IMR-90 (cell line): Measurements from ENCODE around the gene GPR171. TPM values are rescaled to one million over a fixed set of nuclear protein-coding genes. Genes with fewer than 3 reads are reported as not detected.

ENCODE experiments used
- ATAC-seq: fragments of 200-7000 bp; cut with Tn5 transposase; 2 replicates; pipeline ENCODE4 v1.9.1; 2020; ENCODE audit warnings: low read depth, mild to moderate bottlenecking, moderate library complexity
- BruUV-seq: library from RNA; stranded (reverse); fragments of 400-500 nt; replicated peaks from 2 replicates; lab custom pipeline; 2021; lab: Mats Ljungman, UMichigan
- CTCF ChIA-PET: fragments of 300-600 bp; formaldehyde crosslinking; extraction: SDS; loops from one replicate; lab custom pipeline; 2021; ENCODE audit warnings: antibody characterized with exemption; lab: Yijun Ruan, JAX
- POLR2A ChIA-PET: fragments of 300-600 bp; sonication (Branson Sonifier 250); formaldehyde crosslinking; loops from one replicate; lab custom pipeline; 2022; ENCODE audit warnings: antibody characterized with exemption; ENCODE audit not compliant: unreplicated experiment; lab: Charles Lee
- DNase-seq: peaks from one replicate; pipeline ENCODE4 v3.0.0; 2013
- H2AFZ ChIP-seq: replicated peaks from 2 replicates; pipeline ENCODE3; 2013; ENCODE audit warnings: low read length, mild to moderate bottlenecking; ENCODE audit not compliant: poor library complexity
- H2AK5ac ChIP-seq: 2 replicates; pipeline ENCODE4 v1.6.1; 2013; ENCODE audit warnings: low read depth, low read length, inconsistent platforms
- H2AK9ac ChIP-seq: replicated peaks from 2 replicates; pipeline ENCODE3; 2013; ENCODE audit warnings: mild to moderate bottlenecking, low read depth, low read length, moderate library complexity; ENCODE audit not compliant: poor library complexity
- H2BK120ac ChIP-seq: 2 replicates; pipeline ENCODE4 v1.6.1; 2013; ENCODE audit warnings: low read depth, low read length, inconsistent platforms
- H2BK15ac ChIP-seq: 3 replicates; pipeline ENCODE4 v1.6.1; 2013; ENCODE audit warnings: low read depth, low read length, inconsistent platforms
- H2BK20ac ChIP-seq: 2 replicates; pipeline ENCODE4 v1.6.1; 2013; ENCODE audit warnings: low read depth, mild to moderate bottlenecking, inconsistent platforms, low read length, moderate library complexity
- H2BK5ac ChIP-seq: 2 replicates; pipeline ENCODE4 v1.6.1; 2013; ENCODE audit warnings: mild to moderate bottlenecking, low read depth, low read length, inconsistent platforms; ENCODE audit not compliant: poor library complexity, severe bottlenecking
- H3K14ac ChIP-seq: replicated peaks from 2 replicates; pipeline ENCODE4 v1.6.1; 2013; ENCODE audit warnings: low read depth, low read length, inconsistent platforms
- H3K18ac ChIP-seq: 2 replicates; pipeline ENCODE4 v1.6.1; 2013; ENCODE audit warnings: low read depth, low read length, control low read depth
- H3K23ac ChIP-seq: 2 replicates; pipeline ENCODE4 v1.6.1; 2013; ENCODE audit warnings: low read depth, low read length, inconsistent platforms
- H3K27ac ChIP-seq: 2 replicates; pipeline ENCODE4 v1.5.1; 2013; ENCODE audit warnings: mild to moderate bottlenecking, control low read depth, low read length; ENCODE audit not compliant: insufficient read depth
- H3K27me3 ChIP-seq: 2 replicates; pipeline ENCODE4 v1.6.1; 2013; ENCODE audit warnings: low read length; ENCODE audit not compliant: control insufficient read depth, insufficient read depth
- H3K36me3 ChIP-seq: 2 replicates; pipeline ENCODE4 v1.6.1; 2013; ENCODE audit warnings: low read length, mixed read lengths; ENCODE audit not compliant: control insufficient read depth, insufficient read depth
- H3K4ac ChIP-seq: 2 replicates; pipeline ENCODE4 v1.6.1; 2013; ENCODE audit warnings: low read depth, low read length, inconsistent platforms
- H3K4me1 ChIP-seq: 2 replicates; pipeline ENCODE4 v1.6.1; 2013; ENCODE audit warnings: low read length, mixed read lengths; ENCODE audit not compliant: control insufficient read depth, insufficient read depth
- H3K4me2 ChIP-seq: 2 replicates; pipeline ENCODE4 v1.6.1; 2013; ENCODE audit warnings: low read depth, mild to moderate bottlenecking, control low read depth, low read length, moderate library complexity
- H3K4me3 ChIP-seq: 2 replicates; pipeline ENCODE4 v1.5.1; 2013; ENCODE audit warnings: low read depth, mild to moderate bottlenecking, control low read depth, low read length, moderate library complexity; ENCODE audit not compliant: insufficient read depth
- H3K56ac ChIP-seq: 2 replicates; pipeline ENCODE4 v1.6.1; 2013; ENCODE audit warnings: low read length, inconsistent platforms; ENCODE audit not compliant: insufficient read depth; ENCODE audit errors: extremely low read depth
- H3K79me1 ChIP-seq, 2 experiments: 2 replicates each; pipeline ENCODE4 v1.6.1; 2013; ENCODE audit warnings: low read length in 2 of 2, inconsistent platforms in 1 of 2, low read depth in 1 of 2
- H3K9ac ChIP-seq: 2 replicates; pipeline ENCODE4 v1.6.1; 2013; ENCODE audit warnings: low read depth, low read length, control low read depth
- H3K9me1 ChIP-seq: 2 replicates; pipeline ENCODE4 v1.6.1; 2013; ENCODE audit warnings: low read length, inconsistent platforms; ENCODE audit not compliant: insufficient read depth
- H3K9me3 ChIP-seq: 2 replicates; pipeline ENCODE4 v1.6.1; 2013; ENCODE audit warnings: low read length; ENCODE audit not compliant: control insufficient read depth, insufficient read depth
- H4K20me1 ChIP-seq: 2 replicates; pipeline ENCODE4 v1.6.1; 2013; ENCODE audit warnings: low read length, inconsistent platforms; ENCODE audit not compliant: insufficient read depth
- H4K5ac ChIP-seq: 2 replicates; pipeline ENCODE4 v1.6.1; 2013; ENCODE audit warnings: mild to moderate bottlenecking, low read depth, low read length, control low read depth
- H4K8ac ChIP-seq, 2 experiments: 2 replicates each; pipeline ENCODE4 v1.6.1; 2013; ENCODE audit warnings: low read depth in 2 of 2, low read length in 2 of 2, control low read depth in 1 of 2, inconsistent platforms in 1 of 2
- H4K91ac ChIP-seq: 2 replicates; pipeline ENCODE4 v1.6.1; 2013; ENCODE audit warnings: low read depth, low read length, inconsistent platforms; ENCODE audit not compliant: insufficient read depth
- BHLHE40 ChIP-seq: fragments of 150-350 bp; IDR thresholded peaks from 2 replicates; pipeline ENCODE4 v1.6.1; 2016; ENCODE audit warnings: mild to moderate bottlenecking, low read depth, low read length
- CEBPB ChIP-seq: IDR thresholded peaks from 2 replicates; pipeline ENCODE4 v1.6.1; 2012; ENCODE audit warnings: low read depth, low read length, improper control_type of control experiment
- CHD1 ChIP-seq: IDR thresholded peaks from 2 replicates; pipeline ENCODE4 v1.6.1; 2012; ENCODE audit warnings: low read depth, low read length, improper control_type of control experiment
- CTCF ChIP-seq: conservative IDR thresholded peaks from 2 replicates; pipeline ENCODE4 v1.5.1; 2012; ENCODE audit warnings: mild to moderate bottlenecking, low read depth, low read length, improper control_type of control experiment
- ELK1 ChIP-seq: fragments of 150-350 bp; IDR thresholded peaks from 2 replicates; pipeline ENCODE4 v1.6.1; 2016; ENCODE audit warnings: low read depth, mild to moderate bottlenecking, low read length, moderate library complexity, borderline replicate concordance
- FOS ChIP-seq: fragments of 150-350 bp; IDR thresholded peaks from 2 replicates; pipeline ENCODE4 v1.6.1; 2016; ENCODE audit warnings: low read depth, low read length
- MAFK ChIP-seq: IDR thresholded peaks from 2 replicates; pipeline ENCODE4 v1.6.1; 2012; ENCODE audit warnings: low read depth, low read length, improper control_type of control experiment
- MAZ ChIP-seq: IDR thresholded peaks from 2 replicates; pipeline ENCODE4 v1.6.1; 2012; ENCODE audit warnings: low read depth, mild to moderate bottlenecking, low read length, improper control_type of control experiment, moderate library complexity, borderline replicate concordance
- MXI1 ChIP-seq: IDR thresholded peaks from 2 replicates; pipeline ENCODE4 v1.6.1; 2012; ENCODE audit warnings: low read depth, mild to moderate bottlenecking, low read length, moderate library complexity, borderline replicate concordance
- NFE2L2 ChIP-seq: fragments of 150-350 bp; IDR thresholded peaks from 2 replicates; pipeline ENCODE4 v1.6.1; 2016; ENCODE audit warnings: low read depth, mild to moderate bottlenecking, low read length
- POLR2A ChIP-seq: IDR thresholded peaks from 2 replicates; pipeline ENCODE4 v1.6.1; 2012; ENCODE audit warnings: mild to moderate bottlenecking, low read depth, low read length
- RAD21 ChIP-seq: IDR thresholded peaks from 2 replicates; pipeline ENCODE4 v1.6.1; 2012; ENCODE audit warnings: low read length, improper control_type of control experiment
- RCOR1 ChIP-seq: IDR thresholded peaks from 2 replicates; pipeline ENCODE4 v1.6.1; 2012; ENCODE audit warnings: mild to moderate bottlenecking, low read length, improper control_type of control experiment; ENCODE audit not compliant: insufficient replicate concordance
- RFX5 ChIP-seq: IDR thresholded peaks from 2 replicates; pipeline ENCODE4 v1.8.0; 2012; ENCODE audit warnings: low read depth, mild to moderate bottlenecking, low read length, moderate library complexity
- SMC3 ChIP-seq: fragments of 150-350 bp; IDR thresholded peaks from 2 replicates; pipeline ENCODE4 v1.6.1; 2016; ENCODE audit warnings: low read depth, mild to moderate bottlenecking, antibody characterized with exemption, low read length, moderate library complexity
- USF2 ChIP-seq: fragments of 150-350 bp; IDR thresholded peaks from 2 replicates; pipeline ENCODE4 v1.6.1; 2017; ENCODE audit warnings: mild to moderate bottlenecking, antibody characterized with exemption, low read length, low read depth
- WGBS, 2 experiments: methylation state at CpG; one replicate each; pipeline versions ENCODE4 v1.1.5 to v1.1.7; 2013; ENCODE audit warnings: missing lambda C conversion rate in 2 of 2; ENCODE audit not compliant: insufficient read length in 1 of 2; ENCODE audit errors: extremely low coverage in 2 of 2; 5-methylcytosine and 5-hydroxymethylcytosine counted together
- dilution Hi-C: fragments of 300-500 bp; cut with HindIII; formaldehyde crosslinking; loops from one replicate; pipeline ENCODE4 v1.14.3; 2018; ENCODE audit warnings: low sequenced_read_pairs; ENCODE audit not compliant: unreplicated experiment
- in situ Hi-C: fragments of 300-500 bp; cut with MboI; formaldehyde crosslinking; loops from 3 replicates; pipeline ENCODE4 v1.14.3; 2019; ENCODE audit warnings: low sequenced_read_pairs, inconsistent platforms, mixed read lengths
- intact Hi-C: fragments of 100-400 bp; cut with micrococcal nuclease; formaldehyde crosslinking; loops from 2 replicates; pipeline ENCODE4 v1.10.0; 2022
- polyA plus RNA-seq, 3 experiments: library from polyadenylated mRNA; depleted of rRNA; stranded (reverse); fragments of >200 nt; gene quantifications; 2 replicates each; pipeline ENCODE4 v1.2.3, GENCODE V29; 2012; ENCODE audit warnings: low replicate concordance in 1 of 3
- total RNA-seq: library from RNA; depleted of rRNA; stranded (reverse); fragments of >200 nt; gene quantifications from 2 replicates; pipeline ENCODE4 v1.2.3, GENCODE V29; 2012

The GPR171 gene
- total and polyA plus RNA-seq, 2 of the 4 experiments (the other 2 are of a cell fraction): not detected

DNA sequence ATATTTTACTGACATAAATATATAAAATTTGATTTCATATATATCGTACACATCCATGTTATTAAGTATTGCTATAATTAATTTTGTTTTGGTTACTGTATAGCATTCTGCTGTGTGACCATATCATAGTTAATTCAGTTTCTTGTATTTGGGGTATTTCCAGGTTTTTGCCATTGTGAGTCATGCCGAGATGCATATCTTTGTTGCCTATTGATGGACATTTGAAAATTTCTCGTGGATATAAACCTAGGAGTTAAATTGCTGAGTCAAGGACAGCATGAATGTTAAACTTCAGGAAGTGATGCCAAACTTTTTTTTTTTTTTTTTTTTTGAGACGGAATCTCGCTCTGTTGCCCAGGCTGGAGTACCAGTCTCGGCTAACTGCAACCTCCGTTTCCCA is 33.7 kb upstream of the GPR171 start:
- CTCF ChIA-PET: no interaction called here

More for the DNA sequence above, 33.7 kb upstream of the GPR171 start:
- no peaks in the 10 kb centered on the region for H3K9me3 ChIP-seq
- no peaks in the 10 kb centered on the region for H3K36me3 ChIP-seq
- no peak overlapping the region for H3K14ac ChIP-seq
- no peak overlapping the region for H2BK5ac ChIP-seq
- H2BK120ac ChIP-seq: no peak overlapping the region
- DNase-seq: peak; percentile 44
- H4K8ac ChIP-seq: no peak overlapping the region
- H2AFZ ChIP-seq: no peak overlapping the region
- peaks cover 2% of the 10 kb centered on the region; the same call in 1 of the 2 replicates for H3K4me1 ChIP-seq
- no peaks in the 10 kb centered on the region for H3K79me1 ChIP-seq
- dilution Hi-C loops (no loop called here), intact Hi-C loops (no loop called here), in situ Hi-C loops (no loop called here)
- no CpG with 5 or more reads among the region's 7 CpGs for WGBS, 2 experiments
- H3K4me3 ChIP-seq: no peak overlapping the region
- H4K5ac ChIP-seq: no peak overlapping the region
- H3K56ac ChIP-seq: no peak overlapping the region
- ATAC-seq: no peak
- H3K27me3 ChIP-seq: no peaks in the 10 kb centered on the region
- no peaks in the 10 kb centered on the region for H4K20me1 ChIP-seq
- H3K9me1 ChIP-seq: no peaks in the 10 kb centered on the region
- H2AK9ac ChIP-seq: no peak overlapping the region
- no peak overlapping the region for H3K9ac ChIP-seq
- no peak overlapping the region for H3K27ac ChIP-seq
- no peak overlapping the region for H2BK15ac ChIP-seq
- H3K4ac ChIP-seq: no peak overlapping the region
- BruUV-seq: no TSS peak
- no peak overlapping the region for H2AK5ac ChIP-seq
- H2BK20ac ChIP-seq: no peak overlapping the region
- no peak overlapping the region for H4K91ac ChIP-seq
- POLR2A ChIA-PET: no interaction called here
- TF ChIP-seq CEBPB (no peak), BHLHE40 (no peak), RFX5 (no peak), MAZ (no peak), CTCF (no peak), ELK1 (no peak), FOS (no peak), MAFK (no peak), SMC3 (no peak), RCOR1 (no peak), POLR2A (no peak), CHD1 (no peak), USF2 (no peak), MXI1 (no peak), NFE2L2 (no peak), RAD21 (no peak)
- H3K23ac ChIP-seq: no peak overlapping the region
- H3K18ac ChIP-seq: no peak overlapping the region
- H3K4me2 ChIP-seq: no peak overlapping the region
